GM12878 (cell line): ENCODE data around the gene KYAT1.

ENCODE experiments used
- KAT2A ChIP-seq: conservative IDR thresholded peaks from 2 replicates; pipeline ENCODE4 v1.6.1; 2011; ENCODE audit warnings: low read depth, low read length; ENCODE audit not compliant: control insufficient read depth
- POLR2AphosphoS5 ChIP-seq: IDR thresholded peaks from 2 replicates; pipeline ENCODE4 v1.6.1; 2011; ENCODE audit warnings: mild to moderate bottlenecking, low read length, inconsistent platforms
- RFX5 ChIP-seq: IDR thresholded peaks from 2 replicates; pipeline ENCODE4 v1.6.1; 2011; ENCODE audit warnings: low read depth, low read length, improper control_type of control experiment
- YY1 ChIP-seq: IDR thresholded peaks from 2 replicates; pipeline ENCODE4 v1.6.1; 2011; ENCODE audit warnings: low read depth, mild to moderate bottlenecking, low read length
- TF ChIP-seq, protein P1 (sequence below), 3 experiments: IDR thresholded peaks in 2 of 3; conservative IDR thresholded peaks in 1 of 3; 2 replicates each; pipeline ENCODE4 v1.5.1; 2011; ENCODE audit warnings: low read depth in 3 of 3, low read length in 3 of 3, mild to moderate bottlenecking in 3 of 3, control low read depth in 2 of 3, moderate library complexity in 2 of 3, inconsistent platforms in 1 of 3, mixed read lengths in 1 of 3; ENCODE audit not compliant: control insufficient read depth in 2 of 3, insufficient read depth in 1 of 3; ENCODE audit errors: extremely low read depth in 1 of 3
- TF ChIP-seq, protein P2 (sequence below): IDR thresholded peaks from 2 replicates; pipeline ENCODE4 v1.6.1; 2012; ENCODE audit warnings: mild to moderate bottlenecking, low read depth, low read length
- TF ChIP-seq, protein P3 (sequence below): fragments of 450-650 bp; IDR thresholded peaks from 2 replicates; pipeline ENCODE4 v1.6.1; 2014; ENCODE audit warnings: mild to moderate bottlenecking
- TF ChIP-seq, protein P4 (sequence below): fragments of 150-350 bp; IDR thresholded peaks from 2 replicates; pipeline ENCODE4 v1.6.1; 2016; ENCODE audit warnings: low read depth, low read length
- TF ChIP-seq, protein P5 (sequence below): fragments of 450-650 bp; IDR thresholded peaks from 2 replicates; pipeline ENCODE4 v1.6.1; 2018; ENCODE audit warnings: mild to moderate bottlenecking, low read depth, moderate library complexity; ENCODE audit not compliant: partially characterized antibody
- TF ChIP-seq, protein P6 (sequence below): IDR thresholded peaks from 2 replicates; pipeline ENCODE4 v1.6.1; 2012; ENCODE audit warnings: low read depth, low read length, improper control_type of control experiment

DNA sequence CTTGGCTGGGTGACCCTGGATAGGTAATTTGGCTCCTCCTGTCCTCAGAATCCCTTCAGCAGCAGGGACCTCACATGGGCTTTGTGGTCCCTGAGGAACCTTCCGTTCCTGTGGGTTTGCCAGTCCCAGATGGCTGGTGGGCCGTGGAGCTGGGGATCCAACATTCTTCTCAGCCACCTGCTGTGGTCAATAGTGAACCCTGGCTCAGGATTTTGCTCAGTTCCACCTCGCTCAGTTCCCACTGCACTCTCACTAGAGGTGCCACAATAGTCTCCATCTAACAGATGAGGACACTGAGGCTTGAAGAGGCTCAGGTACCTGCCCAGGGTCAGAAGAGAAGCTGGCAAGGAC, 35.1 kb downstream of the KYAT1 start:
- TF ChIP-seq RFX5 (no peak), POLR2AphosphoS5 (no peak), YY1 (no peak), KAT2A (no peak)
- TF ChIP-seq, protein P1, sequence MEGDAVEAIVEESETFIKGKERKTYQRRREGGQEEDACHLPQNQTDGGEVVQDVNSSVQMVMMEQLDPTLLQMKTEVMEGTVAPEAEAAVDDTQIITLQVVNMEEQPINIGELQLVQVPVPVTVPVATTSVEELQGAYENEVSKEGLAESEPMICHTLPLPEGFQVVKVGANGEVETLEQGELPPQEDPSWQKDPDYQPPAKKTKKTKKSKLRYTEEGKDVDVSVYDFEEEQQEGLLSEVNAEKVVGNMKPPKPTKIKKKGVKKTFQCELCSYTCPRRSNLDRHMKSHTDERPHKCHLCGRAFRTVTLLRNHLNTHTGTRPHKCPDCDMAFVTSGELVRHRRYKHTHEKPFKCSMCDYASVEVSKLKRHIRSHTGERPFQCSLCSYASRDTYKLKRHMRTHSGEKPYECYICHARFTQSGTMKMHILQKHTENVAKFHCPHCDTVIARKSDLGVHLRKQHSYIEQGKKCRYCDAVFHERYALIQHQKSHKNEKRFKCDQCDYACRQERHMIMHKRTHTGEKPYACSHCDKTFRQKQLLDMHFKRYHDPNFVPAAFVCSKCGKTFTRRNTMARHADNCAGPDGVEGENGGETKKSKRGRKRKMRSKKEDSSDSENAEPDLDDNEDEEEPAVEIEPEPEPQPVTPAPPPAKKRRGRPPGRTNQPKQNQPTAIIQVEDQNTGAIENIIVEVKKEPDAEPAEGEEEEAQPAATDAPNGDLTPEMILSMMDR (IDR thresholded peaks at IDR 0.05 in 2 of 3, conservative IDR thresholded peaks at IDR 0.05 in 1 of 3; ENCODE audit: control insufficient read depth in 2 of 3, extremely low read depth in 1 of 3, insufficient read depth in 1 of 3, low read depth in 3 of 3, low read length in 3 of 3) = no peak
- TF ChIP-seq, protein P2, sequence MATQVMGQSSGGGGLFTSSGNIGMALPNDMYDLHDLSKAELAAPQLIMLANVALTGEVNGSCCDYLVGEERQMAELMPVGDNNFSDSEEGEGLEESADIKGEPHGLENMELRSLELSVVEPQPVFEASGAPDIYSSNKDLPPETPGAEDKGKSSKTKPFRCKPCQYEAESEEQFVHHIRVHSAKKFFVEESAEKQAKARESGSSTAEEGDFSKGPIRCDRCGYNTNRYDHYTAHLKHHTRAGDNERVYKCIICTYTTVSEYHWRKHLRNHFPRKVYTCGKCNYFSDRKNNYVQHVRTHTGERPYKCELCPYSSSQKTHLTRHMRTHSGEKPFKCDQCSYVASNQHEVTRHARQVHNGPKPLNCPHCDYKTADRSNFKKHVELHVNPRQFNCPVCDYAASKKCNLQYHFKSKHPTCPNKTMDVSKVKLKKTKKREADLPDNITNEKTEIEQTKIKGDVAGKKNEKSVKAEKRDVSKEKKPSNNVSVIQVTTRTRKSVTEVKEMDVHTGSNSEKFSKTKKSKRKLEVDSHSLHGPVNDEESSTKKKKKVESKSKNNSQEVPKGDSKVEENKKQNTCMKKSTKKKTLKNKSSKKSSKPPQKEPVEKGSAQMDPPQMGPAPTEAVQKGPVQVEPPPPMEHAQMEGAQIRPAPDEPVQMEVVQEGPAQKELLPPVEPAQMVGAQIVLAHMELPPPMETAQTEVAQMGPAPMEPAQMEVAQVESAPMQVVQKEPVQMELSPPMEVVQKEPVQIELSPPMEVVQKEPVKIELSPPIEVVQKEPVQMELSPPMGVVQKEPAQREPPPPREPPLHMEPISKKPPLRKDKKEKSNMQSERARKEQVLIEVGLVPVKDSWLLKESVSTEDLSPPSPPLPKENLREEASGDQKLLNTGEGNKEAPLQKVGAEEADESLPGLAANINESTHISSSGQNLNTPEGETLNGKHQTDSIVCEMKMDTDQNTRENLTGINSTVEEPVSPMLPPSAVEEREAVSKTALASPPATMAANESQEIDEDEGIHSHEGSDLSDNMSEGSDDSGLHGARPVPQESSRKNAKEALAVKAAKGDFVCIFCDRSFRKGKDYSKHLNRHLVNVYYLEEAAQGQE = no peak
- TF ChIP-seq, protein P3, sequence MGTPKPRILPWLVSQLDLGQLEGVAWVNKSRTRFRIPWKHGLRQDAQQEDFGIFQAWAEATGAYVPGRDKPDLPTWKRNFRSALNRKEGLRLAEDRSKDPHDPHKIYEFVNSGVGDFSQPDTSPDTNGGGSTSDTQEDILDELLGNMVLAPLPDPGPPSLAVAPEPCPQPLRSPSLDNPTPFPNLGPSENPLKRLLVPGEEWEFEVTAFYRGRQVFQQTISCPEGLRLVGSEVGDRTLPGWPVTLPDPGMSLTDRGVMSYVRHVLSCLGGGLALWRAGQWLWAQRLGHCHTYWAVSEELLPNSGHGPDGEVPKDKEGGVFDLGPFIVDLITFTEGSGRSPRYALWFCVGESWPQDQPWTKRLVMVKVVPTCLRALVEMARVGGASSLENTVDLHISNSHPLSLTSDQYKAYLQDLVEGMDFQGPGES = no peak
- TF ChIP-seq, protein P4, sequence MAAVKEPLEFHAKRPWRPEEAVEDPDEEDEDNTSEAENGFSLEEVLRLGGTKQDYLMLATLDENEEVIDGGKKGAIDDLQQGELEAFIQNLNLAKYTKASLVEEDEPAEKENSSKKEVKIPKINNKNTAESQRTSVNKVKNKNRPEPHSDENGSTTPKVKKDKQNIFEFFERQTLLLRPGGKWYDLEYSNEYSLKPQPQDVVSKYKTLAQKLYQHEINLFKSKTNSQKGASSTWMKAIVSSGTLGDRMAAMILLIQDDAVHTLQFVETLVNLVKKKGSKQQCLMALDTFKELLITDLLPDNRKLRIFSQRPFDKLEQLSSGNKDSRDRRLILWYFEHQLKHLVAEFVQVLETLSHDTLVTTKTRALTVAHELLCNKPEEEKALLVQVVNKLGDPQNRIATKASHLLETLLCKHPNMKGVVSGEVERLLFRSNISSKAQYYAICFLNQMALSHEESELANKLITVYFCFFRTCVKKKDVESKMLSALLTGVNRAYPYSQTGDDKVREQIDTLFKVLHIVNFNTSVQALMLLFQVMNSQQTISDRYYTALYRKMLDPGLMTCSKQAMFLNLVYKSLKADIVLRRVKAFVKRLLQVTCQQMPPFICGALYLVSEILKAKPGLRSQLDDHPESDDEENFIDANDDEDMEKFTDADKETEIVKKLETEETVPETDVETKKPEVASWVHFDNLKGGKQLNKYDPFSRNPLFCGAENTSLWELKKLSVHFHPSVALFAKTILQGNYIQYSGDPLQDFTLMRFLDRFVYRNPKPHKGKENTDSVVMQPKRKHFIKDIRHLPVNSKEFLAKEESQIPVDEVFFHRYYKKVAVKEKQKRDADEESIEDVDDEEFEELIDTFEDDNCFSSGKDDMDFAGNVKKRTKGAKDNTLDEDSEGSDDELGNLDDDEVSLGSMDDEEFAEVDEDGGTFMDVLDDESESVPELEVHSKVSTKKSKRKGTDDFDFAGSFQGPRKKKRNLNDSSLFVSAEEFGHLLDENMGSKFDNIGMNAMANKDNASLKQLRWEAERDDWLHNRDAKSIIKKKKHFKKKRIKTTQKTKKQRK = no peak
- TF ChIP-seq, protein P5, sequence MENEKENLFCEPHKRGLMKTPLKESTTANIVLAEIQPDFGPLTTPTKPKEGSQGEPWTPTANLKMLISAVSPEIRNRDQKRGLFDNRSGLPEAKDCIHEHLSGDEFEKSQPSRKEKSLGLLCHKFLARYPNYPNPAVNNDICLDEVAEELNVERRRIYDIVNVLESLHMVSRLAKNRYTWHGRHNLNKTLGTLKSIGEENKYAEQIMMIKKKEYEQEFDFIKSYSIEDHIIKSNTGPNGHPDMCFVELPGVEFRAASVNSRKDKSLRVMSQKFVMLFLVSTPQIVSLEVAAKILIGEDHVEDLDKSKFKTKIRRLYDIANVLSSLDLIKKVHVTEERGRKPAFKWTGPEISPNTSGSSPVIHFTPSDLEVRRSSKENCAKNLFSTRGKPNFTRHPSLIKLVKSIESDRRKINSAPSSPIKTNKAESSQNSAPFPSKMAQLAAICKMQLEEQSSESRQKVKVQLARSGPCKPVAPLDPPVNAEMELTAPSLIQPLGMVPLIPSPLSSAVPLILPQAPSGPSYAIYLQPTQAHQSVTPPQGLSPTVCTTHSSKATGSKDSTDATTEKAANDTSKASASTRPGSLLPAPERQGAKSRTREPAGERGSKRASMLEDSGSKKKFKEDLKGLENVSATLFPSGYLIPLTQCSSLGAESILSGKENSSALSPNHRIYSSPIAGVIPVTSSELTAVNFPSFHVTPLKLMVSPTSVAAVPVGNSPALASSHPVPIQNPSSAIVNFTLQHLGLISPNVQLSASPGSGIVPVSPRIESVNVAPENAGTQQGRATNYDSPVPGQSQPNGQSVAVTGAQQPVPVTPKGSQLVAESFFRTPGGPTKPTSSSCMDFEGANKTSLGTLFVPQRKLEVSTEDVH = no peak
- TF ChIP-seq, protein P6, sequence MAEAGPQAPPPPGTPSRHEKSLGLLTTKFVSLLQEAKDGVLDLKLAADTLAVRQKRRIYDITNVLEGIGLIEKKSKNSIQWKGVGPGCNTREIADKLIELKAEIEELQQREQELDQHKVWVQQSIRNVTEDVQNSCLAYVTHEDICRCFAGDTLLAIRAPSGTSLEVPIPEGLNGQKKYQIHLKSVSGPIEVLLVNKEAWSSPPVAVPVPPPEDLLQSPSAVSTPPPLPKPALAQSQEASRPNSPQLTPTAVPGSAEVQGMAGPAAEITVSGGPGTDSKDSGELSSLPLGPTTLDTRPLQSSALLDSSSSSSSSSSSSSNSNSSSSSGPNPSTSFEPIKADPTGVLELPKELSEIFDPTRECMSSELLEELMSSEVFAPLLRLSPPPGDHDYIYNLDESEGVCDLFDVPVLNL = no peak
